GM12874 (cell line): ENCODE data around the gene TRMT2A.

Experiments
- CTCF ChIP-seq: IDR thresholded peaks from 2 replicates; pipeline ENCODE4 v1.5.1; 2011; ENCODE audit warnings: low read depth, mild to moderate bottlenecking, control low read depth, low read length, moderate library complexity; ENCODE audit not compliant: insufficient read depth

Gene TRMT2A

DNA sequence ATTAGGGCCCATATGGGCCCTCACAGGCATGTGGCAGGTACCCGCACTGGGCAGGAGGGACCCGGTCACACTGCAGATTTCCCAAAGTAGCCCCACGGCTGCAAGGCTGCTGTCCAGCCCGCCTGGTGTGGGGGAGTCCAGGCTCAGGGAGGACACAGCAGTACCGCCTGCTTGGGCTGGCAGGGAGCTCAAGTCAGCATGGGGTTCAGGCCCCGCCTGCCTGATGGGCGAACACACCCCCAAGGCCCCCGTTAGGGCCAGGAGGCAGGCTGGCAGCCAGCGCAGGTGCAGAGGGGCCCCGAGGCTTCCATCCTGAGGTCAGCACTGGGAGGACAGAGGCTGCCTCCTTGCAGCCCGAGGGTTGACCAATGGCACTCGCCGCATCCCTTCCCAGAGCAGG, 20.1 kb upstream of the TRMT2A start:
- TF ChIP-seq CTCF = no peak

DNA sequence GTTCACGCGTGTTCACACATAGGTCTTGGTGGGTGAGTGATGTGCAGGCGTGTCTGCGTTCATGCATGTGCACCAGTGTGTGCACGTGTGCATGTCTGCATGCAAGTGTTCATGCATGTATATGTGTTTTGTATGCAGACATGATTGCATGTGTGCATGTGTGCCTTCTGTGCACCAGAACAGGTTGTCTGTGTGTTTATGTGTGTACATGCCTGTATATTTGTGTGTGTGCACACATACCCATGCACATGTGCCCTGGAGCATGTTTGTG, 19.5 kb upstream of the TRMT2A start:
- no peak for TF ChIP-seq CTCF

DNA sequence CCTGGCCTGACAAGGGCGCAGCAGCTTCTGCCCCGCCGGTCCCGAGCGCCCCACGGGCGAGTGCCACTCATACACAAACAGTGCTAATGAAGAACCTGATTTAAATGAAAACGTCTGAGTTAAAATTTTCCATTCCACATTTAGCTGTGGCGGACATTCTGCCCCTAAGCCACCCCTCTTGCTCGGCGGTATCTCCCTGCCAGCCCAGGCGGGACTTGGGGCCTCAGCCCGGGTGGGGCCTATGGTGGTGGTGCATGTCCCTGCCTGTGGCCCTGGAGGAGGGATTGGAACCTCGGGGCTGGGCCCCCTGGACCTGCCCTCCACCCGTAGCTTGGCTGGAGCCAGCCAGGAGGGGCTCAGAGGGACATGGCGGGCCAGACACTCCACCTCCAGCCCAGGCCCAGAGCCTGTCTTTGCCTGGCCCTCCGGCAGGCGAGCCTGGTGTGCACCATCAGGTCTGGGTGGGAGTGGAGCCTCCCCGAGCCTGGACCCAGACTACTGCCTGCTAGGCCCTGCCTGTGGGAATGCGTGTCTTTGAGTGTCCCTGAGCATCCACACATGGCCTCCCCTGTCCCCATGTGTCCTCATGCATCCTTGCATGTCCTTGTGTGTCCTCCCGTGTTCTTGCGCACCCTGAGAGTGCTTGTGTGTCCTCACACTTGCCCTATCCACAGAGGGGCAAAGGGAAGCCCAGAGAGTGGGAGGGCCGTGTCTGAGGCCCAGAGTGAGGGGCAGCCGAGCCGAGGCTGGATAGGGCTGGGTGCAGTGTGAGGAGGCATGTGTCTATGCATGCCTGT, 19.0 kb upstream of the TRMT2A start:
- TF ChIP-seq CTCF = no peak

- no peak for TF ChIP-seq CTCF
Observed at GRCh38 chr22:20135265-20135664, 18.2 kb upstream of the TRMT2A start.

DNA sequence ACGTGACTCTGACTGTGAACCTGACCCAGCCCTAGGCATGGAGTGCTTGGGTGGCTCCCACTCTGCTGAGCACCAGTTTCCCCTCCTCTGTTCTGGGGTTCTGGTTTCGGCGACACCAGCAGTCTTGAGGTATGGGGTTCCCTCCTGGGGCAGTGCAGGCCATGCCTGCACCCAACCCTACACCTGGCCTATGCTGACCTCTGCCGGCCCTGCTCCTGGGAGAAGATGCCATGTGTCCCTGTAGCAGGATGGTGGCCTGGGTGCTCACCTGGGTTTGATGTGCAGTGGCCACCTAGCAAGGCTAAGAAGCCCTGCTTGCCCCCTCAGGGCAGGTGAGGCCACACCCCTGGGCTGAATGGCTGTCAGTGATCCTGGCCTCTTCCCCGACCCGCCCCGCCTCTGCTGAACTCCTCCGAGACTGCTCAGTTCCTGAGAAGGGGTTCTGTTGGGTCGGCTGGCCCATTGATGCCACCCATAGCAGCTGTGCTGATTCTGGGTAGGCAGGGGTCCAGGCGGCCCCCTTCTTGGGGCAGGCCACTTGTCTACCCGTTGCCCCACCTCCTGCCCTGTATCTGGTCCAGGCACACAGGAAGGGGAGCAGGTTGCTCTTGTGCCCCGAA, 17.0 kb upstream of the TRMT2A start:
- TF ChIP-seq CTCF = no peak

GRCh38 chr22:20132686-20133246, 15.7 kb upstream of the TRMT2A start:
- no peak for TF ChIP-seq CTCF

DNA sequence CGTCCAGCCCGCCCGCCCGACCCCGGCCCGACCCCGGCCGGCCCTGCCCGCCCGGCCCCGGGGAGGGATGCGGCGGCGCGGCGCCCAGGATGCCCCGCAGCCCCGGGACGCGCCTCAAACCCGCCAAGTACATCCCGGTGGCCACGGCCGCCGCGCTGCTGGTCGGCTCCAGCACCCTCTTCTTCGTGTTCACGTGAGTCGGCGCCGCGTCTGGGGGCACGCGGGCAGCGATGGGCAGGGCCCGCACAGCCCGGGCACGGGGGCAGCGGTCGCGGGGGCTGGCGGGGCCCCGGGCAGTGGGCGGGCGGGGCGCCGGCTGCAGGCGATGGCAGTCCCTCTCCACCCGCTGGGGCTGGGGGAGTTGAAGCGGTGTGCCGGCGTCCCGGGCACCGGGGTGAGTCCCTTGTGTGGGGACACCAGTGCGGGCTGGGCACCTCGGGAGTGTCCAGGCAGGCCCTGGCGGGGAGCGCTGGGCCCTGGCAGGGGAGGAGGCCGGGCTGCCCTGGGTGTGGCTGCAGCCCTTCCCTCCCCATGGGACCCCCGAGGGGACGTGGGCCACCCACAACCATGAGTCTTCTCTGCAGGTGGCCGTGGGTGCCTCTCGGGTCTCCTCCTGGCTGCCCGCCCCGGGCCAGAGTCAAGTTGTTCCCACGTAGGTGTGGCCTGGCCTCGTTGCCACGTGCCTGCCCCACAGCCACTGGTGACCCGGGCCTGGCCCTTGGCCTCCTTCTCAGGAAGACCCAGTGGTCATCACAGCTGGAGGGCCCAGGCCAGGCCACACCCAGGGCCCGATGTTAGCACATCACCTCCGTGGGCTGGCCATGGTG, 15.0 kb upstream of the TRMT2A start:
- TF ChIP-seq CTCF = no peak
